ENCODE measurements around the gene LIPT2.

GRCh38 chr11:74522776-74523175 is 29.3 kb upstream of the LIPT2 start:
- TF ChIP-seq CTCF (IDR thresholded peaks at IDR 0.05; ENCODE audit: low read length): no peak
- no peak for TF ChIP-seq EZH2 (optimal IDR thresholded peaks at IDR 0.05; ENCODE audit: low read depth, low read length)
- TF ChIP-seq EZH2phosphoT487 (IDR thresholded peaks at IDR 0.05; ENCODE audit: low read length): no peak
